SJSA1 (cell line): ENCODE measurements around the gene DLGAP3. TPM values are rescaled to one million over a fixed set of nuclear protein-coding genes. Genes with fewer than 3 reads are reported as not detected.

Source experiments
- DNase-seq, 2 experiments: peaks; one replicate each; pipeline ENCODE4 v3.0.0-alpha.2; 2015 to 2020; ENCODE audit warnings: low spot score in 2 of 2, low read depth in 1 of 2
- H3K27ac ChIP-seq: fragments of 250-450 bp; sonication (Bioruptor Pico); 2 replicates; pipeline ENCODE4 v1.5.1; 2020; ENCODE audit warnings: mild to moderate bottlenecking, moderate library complexity
- H3K27me3 ChIP-seq: fragments of 250-450 bp; sonication (Bioruptor Pico); replicated peaks from 2 replicates; pipeline ENCODE4 v1.5.1; 2020; ENCODE audit warnings: mild to moderate bottlenecking, moderate library complexity
- H3K36me3 ChIP-seq: fragments of 250-450 bp; sonication (Bioruptor Pico); 2 replicates; pipeline ENCODE4 v1.5.1; 2020; ENCODE audit warnings: mild to moderate bottlenecking
- H3K4me1 ChIP-seq: fragments of 250-450 bp; sonication (Bioruptor Pico); replicated peaks from 2 replicates; pipeline ENCODE4 v1.6.1; 2021; ENCODE audit warnings: mild to moderate bottlenecking
- H3K4me3 ChIP-seq: fragments of 250-450 bp; sonication (Bioruptor Pico); 2 replicates; pipeline ENCODE4 v1.5.1; 2020; ENCODE audit warnings: mild to moderate bottlenecking
- H3K9me3 ChIP-seq: fragments of 250-450 bp; sonication (Bioruptor Pico); replicated peaks from 2 replicates; pipeline ENCODE4 v1.5.1; 2020; ENCODE audit warnings: mild to moderate bottlenecking
- total RNA-seq: library from RNA; depleted of rRNA; stranded (reverse); fragments of >200 nt; shearing (Covaris generic); gene quantifications from 2 replicates; pipeline ENCODE4 v1.2.3, GENCODE V29; 2014

The DLGAP3 gene
- total RNA-seq, 1 experiment from 2014 or later: not detected

DNA sequence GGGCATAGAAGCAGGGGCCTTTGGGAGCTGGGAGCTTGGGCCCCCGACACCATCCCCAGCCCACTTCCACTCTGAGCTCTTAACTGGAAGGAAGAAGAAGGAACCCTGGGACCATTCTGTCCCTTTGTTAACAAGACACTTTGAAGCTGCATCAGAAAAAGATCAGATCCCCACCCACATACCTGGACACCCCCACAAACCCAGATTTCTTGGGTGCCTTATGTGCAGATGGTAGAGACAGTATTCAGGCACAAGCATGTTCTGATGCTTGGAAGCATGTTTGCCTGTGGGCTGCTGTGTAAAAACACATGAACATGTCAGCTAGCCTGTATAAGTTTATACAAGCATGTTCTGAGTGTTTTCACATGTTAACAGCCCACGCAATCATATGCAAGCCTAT lies 3.7 kb downstream of the DLGAP3 start:
- Histone ChIP-seq H3K4me1 (peaks cover 14% of the 10 kb centered on the region), H3K4me3 (no peak overlapping the region), H3K27ac (no peak overlapping the region), H3K9me3 (no peaks in the 10 kb centered on the region), H3K27me3 (peaks cover 43% of the 10 kb centered on the region), H3K36me3 (no peaks in the 10 kb centered on the region)
- DNase-seq: no peak

- Histone ChIP-seq H3K9me3 (no peaks in the 10 kb centered on the region), H3K36me3 (no peaks in the 10 kb centered on the region), H3K27me3 (peaks cover 38% of the 10 kb centered on the region), H3K4me1 (peaks cover 12% of the 10 kb centered on the region), H3K27ac (no peak overlapping the region), H3K4me3 (no peak overlapping the region)
- peak; percentile 38 to 75 for DNase-seq
These were observed 4.5 kb downstream of the DLGAP3 start for GRCh38 chr1:34924759-34925555.

DNA sequence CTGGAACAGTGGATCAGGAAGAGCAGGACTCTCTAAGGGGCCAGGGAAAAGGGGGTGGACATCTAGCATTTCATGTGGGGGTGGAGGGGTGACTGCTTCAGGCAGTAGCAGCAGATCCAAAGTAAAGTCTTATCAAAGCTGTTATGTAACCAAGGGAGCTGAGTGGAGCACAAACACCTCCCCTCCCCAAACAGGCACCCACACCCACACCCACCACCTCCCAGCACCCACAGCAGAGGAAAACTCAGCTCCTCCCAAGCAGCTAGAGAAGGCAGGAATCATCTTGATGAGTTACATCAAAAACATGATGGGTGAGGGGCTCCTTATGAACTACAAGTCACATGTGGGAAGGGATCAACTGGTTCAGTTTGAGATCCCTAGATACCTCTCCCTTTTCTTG lies 6.0 kb downstream of the DLGAP3 start:
- Histone ChIP-seq H3K4me3 (no peak overlapping the region), H3K27me3 (peaks cover 27% of the 10 kb centered on the region), H3K36me3 (no peaks in the 10 kb centered on the region), H3K27ac (no peak overlapping the region), H3K9me3 (no peaks in the 10 kb centered on the region), H3K4me1 (no peaks in the 10 kb centered on the region)
- no peak for DNase-seq

DNA sequence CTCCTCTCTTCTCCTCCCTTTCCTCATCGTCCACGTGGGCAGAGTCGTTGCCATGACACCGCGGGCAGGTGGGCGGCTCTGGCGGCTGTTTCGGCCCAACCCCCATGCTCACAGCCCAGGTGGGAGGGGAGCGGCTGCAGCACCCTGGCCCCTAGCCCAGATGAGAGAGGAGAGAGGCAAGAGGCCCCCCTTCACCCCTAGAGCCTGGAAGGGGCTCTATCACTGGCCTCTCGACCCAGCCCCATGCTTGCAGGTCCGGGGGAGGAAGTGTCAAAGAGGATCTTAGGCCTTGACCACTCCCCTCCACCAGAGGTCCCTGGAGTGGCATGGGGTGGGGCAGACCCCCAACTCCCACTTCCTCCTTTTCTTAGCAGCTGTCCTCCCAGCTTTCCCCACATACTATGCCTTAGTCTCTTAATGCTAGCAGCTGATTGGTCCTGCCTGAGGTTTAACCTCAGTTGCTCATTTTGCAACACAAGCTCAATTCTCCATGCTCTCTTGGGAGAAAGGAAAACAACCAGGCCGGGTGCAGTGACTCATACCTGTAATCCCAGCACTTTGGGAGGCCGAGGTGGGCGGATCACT lies 10.4 kb downstream of the DLGAP3 start:
- DNase-seq: peak in 1 of 2 experiments; percentile 32
- Histone ChIP-seq H3K4me3 (no peak overlapping the region), H3K36me3 (no peaks in the 10 kb centered on the region), H3K9me3 (no peaks in the 10 kb centered on the region), H3K4me1 (no peaks in the 10 kb centered on the region), H3K27ac (no peak overlapping the region), H3K27me3 (peaks cover 3% of the 10 kb centered on the region)

GRCh38 chr1:34918386-34918976 lies 11.0 kb downstream of the DLGAP3 start:
- Histone ChIP-seq H3K36me3 (no peaks in the 10 kb centered on the region), H3K27me3 (peaks cover 3% of the 10 kb centered on the region), H3K4me1 (no peaks in the 10 kb centered on the region), H3K27ac (no peak overlapping the region), H3K9me3 (no peaks in the 10 kb centered on the region), H3K4me3 (no peak overlapping the region)
- DNase-seq: peak in 1 of 2 experiments; percentile 30

- DNase-seq: peak in 1 of 2 experiments; percentile 12
- H3K9me3 ChIP-seq: no peaks in the 10 kb centered on the region
- no peaks in the 10 kb centered on the region for H3K4me1 ChIP-seq
- H3K36me3 ChIP-seq: no peaks in the 10 kb centered on the region
- H3K4me3 ChIP-seq: no peak overlapping the region
- H3K27ac ChIP-seq: no peak overlapping the region
- H3K27me3 ChIP-seq: peaks cover 3% of the 10 kb centered on the region
These were observed 12.4 kb downstream of the DLGAP3 start for GRCh38 chr1:34917017-34917416.

DNA sequence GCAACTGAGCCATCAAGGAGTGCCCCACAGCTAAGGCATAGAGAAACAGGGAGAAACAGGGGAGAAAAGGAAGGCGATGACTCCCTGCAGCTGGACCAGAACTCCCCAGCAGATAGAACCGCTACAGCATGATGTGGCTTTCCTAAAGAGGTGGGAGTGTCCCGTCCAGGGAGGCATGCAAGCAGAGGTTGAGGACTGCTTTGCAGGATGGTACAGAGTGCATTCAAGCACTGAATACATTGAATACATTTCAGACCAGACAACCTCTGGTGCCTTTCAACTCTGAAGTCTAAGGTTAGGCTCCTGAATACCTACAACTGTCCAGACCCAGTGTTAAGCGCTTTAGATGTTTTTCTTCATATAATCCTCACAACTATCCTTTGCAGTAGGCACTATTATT lies 13.3 kb downstream of the DLGAP3 start:
- Histone ChIP-seq H3K27me3 (peaks cover 3% of the 10 kb centered on the region), H3K4me3 (no peak overlapping the region), H3K9me3 (no peaks in the 10 kb centered on the region), H3K27ac (no peak overlapping the region), H3K36me3 (no peaks in the 10 kb centered on the region), H3K4me1 (no peaks in the 10 kb centered on the region)
- peak in 1 of 2 experiments; percentile 19 for DNase-seq

GRCh38 chr1:34915521-34915920 lies 13.9 kb downstream of the DLGAP3 start:
- no peak overlapping the region for H3K27ac ChIP-seq
- no peak overlapping the region for H3K4me3 ChIP-seq
- H3K36me3 ChIP-seq: no peaks in the 10 kb centered on the region
- peak in 1 of 2 experiments; percentile 32 for DNase-seq
- H3K27me3 ChIP-seq: peaks cover 3% of the 10 kb centered on the region
- no peaks in the 10 kb centered on the region for H3K4me1 ChIP-seq
- H3K9me3 ChIP-seq: no peaks in the 10 kb centered on the region

- no peaks in the 10 kb centered on the region for H3K4me1 ChIP-seq
- no peak overlapping the region for H3K27ac ChIP-seq
- H3K4me3 ChIP-seq: no peak overlapping the region
- H3K9me3 ChIP-seq: no peaks in the 10 kb centered on the region
- H3K27me3 ChIP-seq: peaks cover 3% of the 10 kb centered on the region
- no peaks in the 10 kb centered on the region for H3K36me3 ChIP-seq
- DNase-seq: peak in 1 of 2 experiments; percentile 22
These were observed 14.5 kb downstream of the DLGAP3 start for GRCh38 chr1:34914958-34915357.

DNA sequence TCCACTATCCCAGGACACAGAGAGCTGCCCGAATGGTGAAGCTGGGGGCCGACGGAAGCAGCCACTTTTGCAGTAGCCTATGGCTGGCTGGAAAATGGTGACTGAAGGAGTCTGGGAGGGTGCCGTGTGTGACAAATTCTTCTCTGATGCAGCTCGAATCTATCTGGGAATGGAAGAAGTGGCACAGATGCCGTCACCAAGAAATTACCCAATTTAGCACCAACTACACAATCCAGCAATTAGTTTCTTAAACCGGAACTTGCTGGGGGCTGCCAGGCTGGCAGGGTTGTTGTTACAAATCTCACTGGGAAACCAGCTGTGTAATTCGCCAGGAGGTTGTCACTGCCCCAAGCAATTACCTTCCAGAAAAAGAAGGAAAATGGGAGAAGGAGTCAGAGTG lies 18.0 kb downstream of the DLGAP3 start:
- Histone ChIP-seq H3K4me1 (no peaks in the 10 kb centered on the region), H3K36me3 (no peaks in the 10 kb centered on the region), H3K9me3 (no peaks in the 10 kb centered on the region), H3K27me3 (no peaks in the 10 kb centered on the region; the same call in 1 of the 2 replicates), H3K4me3 (no peak overlapping the region), H3K27ac (no peak overlapping the region)
- DNase-seq: no peak

DNA sequence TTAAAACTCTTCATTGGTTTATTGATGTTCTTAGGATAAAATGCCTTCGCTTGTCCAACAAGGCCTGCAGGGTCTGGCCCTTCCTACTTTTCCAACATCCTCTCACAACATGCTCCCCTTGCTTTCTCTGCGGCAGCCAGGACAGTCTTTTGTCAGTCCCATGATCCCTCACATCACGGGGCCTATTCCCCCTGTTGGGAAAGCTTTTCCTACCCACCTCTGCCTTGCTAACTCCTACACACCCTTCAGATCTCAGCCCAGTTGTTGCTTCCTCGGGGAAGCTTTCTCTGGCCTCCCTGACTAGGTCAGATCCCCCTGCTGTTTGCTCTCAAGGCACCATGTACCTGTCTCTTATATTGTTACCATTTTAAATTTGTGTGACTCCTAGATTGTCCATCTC lies 19.0 kb downstream of the DLGAP3 start:
- Histone ChIP-seq H3K27ac (no peak overlapping the region), H3K27me3 (no peaks in the 10 kb centered on the region; the same call in 1 of the 2 replicates), H3K4me1 (no peaks in the 10 kb centered on the region), H3K4me3 (no peak overlapping the region), H3K36me3 (no peaks in the 10 kb centered on the region), H3K9me3 (no peaks in the 10 kb centered on the region)
- DNase-seq: no peak

DNA sequence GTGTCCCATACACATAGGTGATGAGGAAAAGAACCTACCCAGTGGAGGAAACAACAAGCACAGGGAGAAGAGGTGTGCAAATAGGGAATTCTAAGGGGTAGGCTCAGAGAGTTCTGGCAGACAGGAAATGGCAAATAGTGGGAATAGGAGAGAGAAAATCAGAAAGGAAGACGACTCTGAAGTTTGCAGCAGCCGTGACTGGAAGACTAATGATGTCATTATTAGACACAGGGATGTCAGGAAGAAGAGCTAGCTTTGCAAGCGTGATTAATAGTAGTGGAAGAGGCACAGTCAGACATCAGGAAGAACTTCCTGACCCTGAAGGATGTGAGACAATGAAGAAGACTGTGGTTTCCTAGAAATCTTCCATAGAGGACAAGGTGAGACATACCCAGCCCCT lies 21.1 kb downstream of the DLGAP3 start:
- Histone ChIP-seq H3K4me3 (no peak overlapping the region), H3K27ac (no peak overlapping the region), H3K4me1 (no peaks in the 10 kb centered on the region), H3K36me3 (no peaks in the 10 kb centered on the region), H3K9me3 (no peaks in the 10 kb centered on the region), H3K27me3 (peaks cover 4% of the 10 kb centered on the region; the same call in 1 of the 2 replicates)
- DNase-seq: no peak

GRCh38 chr1:34907487-34908090 lies 21.9 kb downstream of the DLGAP3 start:
- DNase-seq: no peak
- Histone ChIP-seq H3K9me3 (no peaks in the 10 kb centered on the region), H3K4me1 (no peaks in the 10 kb centered on the region), H3K27ac (no peak overlapping the region), H3K27me3 (peaks cover 7% of the 10 kb centered on the region), H3K36me3 (no peaks in the 10 kb centered on the region), H3K4me3 (no peak overlapping the region)

GRCh38 chr1:34906756-34907155 lies 22.7 kb downstream of the DLGAP3 start:
- H3K27ac ChIP-seq: no peak overlapping the region
- no peaks in the 10 kb centered on the region for H3K9me3 ChIP-seq
- no peaks in the 10 kb centered on the region for H3K4me1 ChIP-seq
- peaks cover 10% of the 10 kb centered on the region for H3K27me3 ChIP-seq
- no peak overlapping the region for H3K4me3 ChIP-seq
- no peaks in the 10 kb centered on the region for H3K36me3 ChIP-seq
- no peak for DNase-seq
